K562 (cell line): ENCODE results near the gene ENDOG. TPM values are rescaled to one million over a fixed set of nuclear protein-coding genes. Genes with fewer than 3 reads are reported as not detected.
A peak's percentile ranks its signal among the peaks of the same experiment; 100 is the strongest.

ENCODE experiments used
- ARID1B ChIP-seq: fragments of 450-650 bp; IDR thresholded peaks from 2 replicates; pipeline ENCODE4 v1.6.1; 2016; ENCODE audit warnings: antibody characterized with exemption, mild to moderate bottlenecking, inconsistent platforms
- CBFA2T2 ChIP-seq: fragments of 450-650 bp; conservative IDR thresholded peaks from 2 replicates; pipeline ENCODE4 v1.6.1; 2017; ENCODE audit warnings: mild to moderate bottlenecking
- CREB3L1 ChIP-seq: fragments of 450-650 bp; IDR thresholded peaks from 2 replicates; pipeline ENCODE4 v1.6.1; 2014; ENCODE audit warnings: low read depth, mild to moderate bottlenecking, moderate library complexity, borderline replicate concordance
- DIDO1 ChIP-seq: fragments of 450-650 bp; IDR thresholded peaks from 2 replicates; pipeline ENCODE4 v1.6.1; 2016; ENCODE audit warnings: low read depth, missing biosample characterization, missing genetic modification characterization
- ELF4 ChIP-seq: fragments of 450-650 bp; formaldehyde crosslinking; IDR thresholded peaks from 2 replicates; pipeline ENCODE4 v1.4.0; 2022; ENCODE audit warnings: missing genetic modification characterization
- FOXP1 ChIP-seq: sonication (generic); formaldehyde crosslinking; IDR thresholded peaks from 2 replicates; pipeline ENCODE4 v1.8.0; 2022; ENCODE audit warnings: mild to moderate bottlenecking, missing genetic modification reagents
- HCFC1 ChIP-seq: IDR thresholded peaks from 2 replicates; pipeline ENCODE4 v1.6.1; 2012; ENCODE audit warnings: low read depth, low read length, improper control_type of control experiment
- L3MBTL2 ChIP-seq: fragments of 450-650 bp; IDR thresholded peaks from 2 replicates; pipeline ENCODE4 v1.6.1; 2016; ENCODE audit warnings: mild to moderate bottlenecking, moderate library complexity
- MBD2 ChIP-seq: sonication (generic); IDR thresholded peaks from 2 replicates; pipeline ENCODE4 v1.6.1; 2016; ENCODE audit warnings: low read depth, borderline replicate concordance
- MEF2A ChIP-seq: IDR thresholded peaks from 2 replicates; pipeline ENCODE4 v1.6.1; 2011; ENCODE audit warnings: low read depth, mild to moderate bottlenecking, low read length, moderate library complexity; ENCODE audit not compliant: control insufficient read depth
- MEF2D ChIP-seq: conservative IDR thresholded peaks from 2 replicates; pipeline ENCODE4 v1.6.1; 2016; ENCODE audit warnings: low read depth, missing genetic modification characterization, missing compliant biosample characterization
- NCOA4 ChIP-seq: fragments of 450-650 bp; IDR thresholded peaks from 2 replicates; pipeline ENCODE4 v1.6.1; 2018; ENCODE audit warnings: mild to moderate bottlenecking; ENCODE audit not compliant: partially characterized antibody
- PHF21A ChIP-seq: fragments of 450-650 bp; IDR thresholded peaks from 2 replicates; pipeline ENCODE4 v1.6.1; 2017; ENCODE audit warnings: low read depth, borderline replicate concordance
- RB1 ChIP-seq: fragments of 450-650 bp; IDR thresholded peaks from 2 replicates; pipeline ENCODE4 v1.6.1; 2017; ENCODE audit warnings: low read depth, mild to moderate bottlenecking
- RBFOX2 ChIP-seq: fragments of 200-400 bp; formaldehyde crosslinking; IDR thresholded peaks from 2 replicates; pipeline ENCODE4 v1.6.1; 2017; ENCODE audit warnings: low read depth, mild to moderate bottlenecking, low read length, moderate library complexity
- SAP30 ChIP-seq: fragments of 200-600 bp; sonication (generic); IDR thresholded peaks from 2 replicates; pipeline ENCODE4 v1.6.1; 2012; ENCODE audit warnings: borderline replicate concordance, low read depth, mild to moderate bottlenecking, moderate library complexity, low read length, control low read depth, inconsistent platforms; ENCODE audit not compliant: insufficient read depth, poor library complexity, severe bottlenecking
- SRSF9 ChIP-seq: fragments of 200-400 bp; formaldehyde crosslinking; IDR thresholded peaks from 2 replicates; pipeline ENCODE4 v1.6.1; 2017; ENCODE audit warnings: low read depth, low read length, borderline replicate concordance
- TAL1 ChIP-seq: fragments of 450-650 bp; IDR thresholded peaks from 2 replicates; pipeline ENCODE4 v1.6.1; 2016; ENCODE audit warnings: mild to moderate bottlenecking
- TRIM24 ChIP-seq, 2 experiments: fragments of 450-650 bp; IDR thresholded peaks; 2 replicates each; pipeline ENCODE4 v1.6.1; 2016
- ZNF253 ChIP-seq: fragments of 250-450 bp; sonication (Bioruptor Pico); conservative IDR thresholded peaks from 2 replicates; pipeline ENCODE4 v1.6.1; 2021; ENCODE audit warnings: mild to moderate bottlenecking
- ZNF384 ChIP-seq: IDR thresholded peaks from 2 replicates; pipeline ENCODE4 v1.6.1; 2012; ENCODE audit warnings: low read depth, low read length, improper control_type of control experiment
- ZNF609 ChIP-seq: sonication (generic); formaldehyde crosslinking; IDR thresholded peaks from 2 replicates; pipeline ENCODE4 v1.8.1; 2023; ENCODE audit warnings: missing genetic modification reagents, mild to moderate bottlenecking, borderline replicate concordance
- polyA plus RNA-seq, 8 experiments: library from polyadenylated mRNA; depleted of rRNA in 4 of 8; stranded (reverse) in 5 of 8; unstranded in 3 of 8; fragments of >200 nt; fragmentation: Nextera tagmentation in 2 of 8; fragmentation: Illumina TruSeq in 1 of 8; extraction: Ambion mirVana in 2 of 8; extraction: Trizol in 1 of 8; gene quantifications; 2 replicates each; pipeline versions ENCODE4 v1.2.1 to v1.2.3, GENCODE V29; 2011 to 2014; ENCODE audit warnings: inconsistent platforms in 1 of 8, missing spikeins in 1 of 8
- total RNA-seq, 7 experiments: library from RNA; depleted of rRNA in 6 of 7; stranded (reverse); fragments of >200 nt in 6 of 7; fragmentation: Illumina TruSeq in 2 of 7; extraction: Trizol in 2 of 7; gene quantifications; 2 replicates each; pipeline versions ENCODE4 v1.2.1 to v1.2.3, GENCODE V29; 2011 to 2021; ENCODE audit warnings: low replicate concordance in 1 of 7

The ENDOG gene
- total and polyA plus RNA-seq, 9 of the 15 experiments (the other 6 are each of a cell fraction or from before 2014, with no cell fraction given), result 1.2 to 91.0 (median 25.5) TPM

- TF ChIP-seq ZNF609 (CRISPR knock-in tag), result 0 out of 2 replicates have a peak, but pooled peaks have one; percentile 50
- peak; percentile 72 for TF ChIP-seq SAP30
- no peak for TF ChIP-seq MEF2A
- TF ChIP-seq CBFA2T2, result peak; percentile 75
- TF ChIP-seq FOXP1 (CRISPR knock-in tag), result peak; percentile 98
- peak; percentile 75 for TF ChIP-seq HCFC1
- TF ChIP-seq RBFOX2, result peak; percentile 83
- peak; percentile 36; the same call in 1 of the 2 replicates for TF ChIP-seq PHF21A
- no peak for TF ChIP-seq ZNF253 (CRISPR knock-in tag)
- TF ChIP-seq ARID1B, result peak; percentile 58; the same call in 1 of the 2 replicates
- TF ChIP-seq ELF4 (CRISPR knock-in tag), result no peak
- TF ChIP-seq MBD2, result peak; percentile 74; the same call in 1 of the 2 replicates
- TF ChIP-seq TRIM24 (IDR thresholded peaks at IDR 0.05), result peak; percentile 57 to 95; a peak in 3 of 4 replicates
- TF ChIP-seq MEF2D, result 0 out of 2 replicates have a peak, but pooled peaks have one; percentile 42
- peak; percentile 66; the same call in 1 of the 2 replicates for TF ChIP-seq CREB3L1
- peak; percentile 88 for TF ChIP-seq DIDO1 (tag)
- no peak for TF ChIP-seq NCOA4
- peak; percentile 63 for TF ChIP-seq ZNF384
- no peak for TF ChIP-seq SRSF9
- peak; percentile 7; the same call in 1 of the 2 replicates for TF ChIP-seq TAL1
- peak; percentile 98 for TF ChIP-seq RB1
- TF ChIP-seq L3MBTL2, result peak; percentile 97
Observed at GRCh38 chr9:128786681-128787601, 31.4 kb upstream of the ENDOG start, which contains the start of gene TBC1D13 (continued).
